Measurements from ENCODE around the gene TMEM156. TPM values are rescaled to one million over a fixed set of nuclear protein-coding genes. Genes with fewer than 3 reads are reported as not detected.

TMEM156 gene
- total RNA-seq, 1 donor from 2014 or later: 29.5 TPM

GRCh38 chr4:39056023-39056422 is 23.8 kb upstream of the TMEM156 start:
- peaks cover 50% of the 10 kb centered on the region for H3K4me1 Mint-ChIP-seq
- no peak for TF ChIP-seq CTCF (IDR thresholded peaks at IDR 0.05)
- H3K9me3 Mint-ChIP-seq: no peaks in the 10 kb centered on the region
- CTCF ChIA-PET: no interaction called here
- H3K27ac Mint-ChIP-seq: no peak overlapping the region
- POLR2A ChIA-PET: no interaction called here
- intact Hi-C loops (cut with micrococcal nuclease): no loop called here
- DNase-seq (no peak), ATAC-seq (ENCODE audit: low read depth) (no peak)
- H3K27me3 Mint-ChIP-seq: no peaks in the 10 kb centered on the region
- peaks cover 18% of the 10 kb centered on the region for H3K36me3 Mint-ChIP-seq (ENCODE audit: low read depth)
- no peak overlapping the region for H3K4me3 Mint-ChIP-seq

DNA sequence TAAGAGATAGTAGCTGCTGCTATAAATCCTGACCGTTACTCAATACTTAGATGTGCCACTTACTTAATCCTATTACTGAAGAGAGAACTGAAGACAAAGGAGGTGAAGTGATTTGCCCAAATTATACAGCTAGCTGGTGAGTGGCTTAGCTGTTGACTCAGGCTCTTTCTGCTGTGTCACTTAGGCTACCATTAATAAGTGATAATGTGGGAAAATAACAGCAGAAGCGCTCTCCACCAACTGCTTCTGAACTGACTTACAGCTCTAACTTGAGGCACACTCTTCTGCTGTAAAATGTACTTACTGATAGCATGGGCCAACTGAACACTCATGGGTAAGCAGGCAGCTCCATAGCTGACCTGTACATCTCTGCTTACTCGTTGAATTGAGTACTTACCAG is 22.3 kb upstream of the TMEM156 start:
- Mint-ChIP-seq H3K27ac (no peak overlapping the region), H3K27me3 (no peaks in the 10 kb centered on the region), H3K9me3 (no peaks in the 10 kb centered on the region), H3K4me3 (no peak overlapping the region), H3K4me1 (peaks cover 49% of the 10 kb centered on the region), H3K36me3 (ENCODE audit: low read depth) (peaks cover 21% of the 10 kb centered on the region)
- intact Hi-C loops (cut with micrococcal nuclease): no loop called here
- DNase-seq (no peak), ATAC-seq (ENCODE audit: low read depth) (no peak)
- ChIA-PET CTCF (interaction anchor here (1.5 kb wide), 1 partner anchor 152 kb away, joined by 5 read pairs; no protein-coding TSS in a partner anchor), POLR2A (interaction anchor here (1.7 kb wide), 1 partner anchor 10 kb away, joined by 7 read pairs; no protein-coding TSS in a partner anchor)
- no peak for TF ChIP-seq CTCF (IDR thresholded peaks at IDR 0.05)

- DNase-seq (no peak), ATAC-seq (ENCODE audit: low read depth) (no peak)
- peaks cover 49% of the 10 kb centered on the region for H3K4me1 Mint-ChIP-seq
- intact Hi-C loops (cut with micrococcal nuclease): no loop called here
- H3K27ac Mint-ChIP-seq: no peak overlapping the region
- no peak for TF ChIP-seq CTCF (IDR thresholded peaks at IDR 0.05)
- CTCF ChIA-PET: interaction anchor here (1.4 to 1.5 kb wide), 2 partner anchors 29 to 151 kb away, joined by 3 to 5 read pairs; no protein-coding TSS in a partner anchor
- H3K27me3 Mint-ChIP-seq: no peaks in the 10 kb centered on the region
- POLR2A ChIA-PET: interaction anchor here (1.3 to 1.7 kb wide), 2 partner anchors 10 to 69 kb away, joined by 4 to 7 read pairs; no protein-coding TSS in a partner anchor
- H3K36me3 Mint-ChIP-seq (ENCODE audit: low read depth): peaks cover 21% of the 10 kb centered on the region
- H3K9me3 Mint-ChIP-seq: no peaks in the 10 kb centered on the region
- H3K4me3 Mint-ChIP-seq: no peak overlapping the region
Observed at GRCh38 chr4:39053983-39054382, 21.8 kb upstream of the TMEM156 start.

DNA sequence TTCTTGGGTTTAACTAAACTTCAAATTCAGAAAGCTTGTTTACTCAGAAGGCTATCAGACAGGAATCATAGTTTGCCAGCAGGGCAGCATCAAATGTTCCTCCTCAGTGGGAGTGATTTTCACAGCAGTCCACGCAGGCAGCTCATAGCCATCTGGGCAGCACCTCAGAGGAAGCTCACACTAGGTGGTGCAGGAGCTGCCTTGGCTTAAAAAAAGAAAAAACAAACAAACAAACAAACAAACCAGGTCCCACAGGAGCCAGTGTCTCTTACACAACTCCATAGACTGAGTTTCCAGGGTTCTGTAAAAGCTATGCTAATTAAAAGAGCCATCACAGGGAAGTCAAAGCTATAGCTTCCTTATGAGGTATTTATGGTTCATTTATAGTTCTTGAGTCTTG is 19.3 kb upstream of the TMEM156 start:
- ATAC-seq (ENCODE audit: low read depth) (no peak), DNase-seq (no peak)
- Mint-ChIP-seq H3K4me3 (no peak overlapping the region), H3K27me3 (no peaks in the 10 kb centered on the region), H3K4me1 (peaks cover 70% of the 10 kb centered on the region), H3K36me3 (ENCODE audit: low read depth) (peaks cover 25% of the 10 kb centered on the region), H3K9me3 (no peaks in the 10 kb centered on the region), H3K27ac (no peak overlapping the region)
- no peak for TF ChIP-seq CTCF (IDR thresholded peaks at IDR 0.05)
- ChIA-PET CTCF (interaction anchor here (1.5 to 1.9 kb wide), 2 partner anchors 21 to 149 kb away, joined by 3 to 6 read pairs; no protein-coding TSS in a partner anchor), POLR2A (interaction anchor here (0.7 to 1.1 kb wide), 3 partner anchors 12 to 24 kb away, joined by 3 read pairs; no protein-coding TSS in a partner anchor)
- intact Hi-C loops (cut with micrococcal nuclease): no loop called here

DNA sequence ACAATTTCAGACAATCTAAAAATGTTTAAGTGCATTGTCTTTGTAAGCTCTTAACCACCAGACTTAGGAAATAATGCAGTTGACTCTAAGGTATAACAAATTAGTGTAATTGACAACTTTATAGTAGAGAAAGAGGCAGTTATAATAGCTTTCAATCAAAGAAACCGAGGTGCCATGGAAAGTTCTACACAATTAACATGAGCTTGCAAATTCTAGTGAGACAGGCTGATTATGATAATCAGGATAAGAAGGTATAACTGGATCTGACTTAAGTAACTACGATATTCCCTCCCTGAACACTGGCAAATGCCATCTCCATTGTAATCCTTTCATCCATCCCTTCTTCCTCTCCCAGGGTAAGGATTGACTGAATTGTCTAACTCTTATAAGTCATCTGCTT is 18.4 kb upstream of the TMEM156 start:
- peaks cover 26% of the 10 kb centered on the region for H3K36me3 Mint-ChIP-seq (ENCODE audit: low read depth)

More for the DNA sequence above, 18.4 kb upstream of the TMEM156 start:
- H3K4me1 Mint-ChIP-seq: peaks cover 77% of the 10 kb centered on the region
- ChIA-PET POLR2A (interaction anchor here (0.5 to 1.1 kb wide), 3 partner anchors 13 to 271 kb away, joined by 3 to 9 read pairs (median 4); no protein-coding TSS in a partner anchor), CTCF (interaction anchor here (0.9 to 1.9 kb wide), 2 partner anchors 131 to 148 kb away, joined by 3 to 6 read pairs; partner anchors contain the start of gene WDR19)
- ATAC-seq (ENCODE audit: low read depth) (no peak), DNase-seq (no peak)
- intact Hi-C loops (cut with micrococcal nuclease): no loop called here
- TF ChIP-seq CTCF (IDR thresholded peaks at IDR 0.05): no peak
- no peaks in the 10 kb centered on the region for H3K27me3 Mint-ChIP-seq
- H3K27ac Mint-ChIP-seq: peak overlapping the region; percentile 61
- H3K4me3 Mint-ChIP-seq: no peak overlapping the region
- H3K9me3 Mint-ChIP-seq: no peaks in the 10 kb centered on the region
